GM12891 (cell line): Measurements from ENCODE around the gene PACSIN1.

ENCODE experiments used
- PAX5 ChIP-seq: IDR thresholded peaks from 2 replicates; pipeline ENCODE4 v1.6.1; 2011; ENCODE audit warnings: low read length, moderate library complexity, mild to moderate bottlenecking; ENCODE audit not compliant: insufficient read depth, severe bottlenecking
- POLR2A ChIP-seq: IDR thresholded peaks from 2 replicates; pipeline ENCODE4 v1.6.1; 2011; ENCODE audit warnings: low read depth, low read length, control low read depth
- POLR2AphosphoS5 ChIP-seq: IDR thresholded peaks from 2 replicates; pipeline ENCODE4 v1.6.1; 2011; ENCODE audit warnings: low read depth, low read length, control low read depth
- POU2F2 ChIP-seq: IDR thresholded peaks from 2 replicates; pipeline ENCODE4 v1.6.1; 2011; ENCODE audit warnings: low read depth, mild to moderate bottlenecking, control low read depth, low read length, moderate library complexity
- SPI1 ChIP-seq: IDR thresholded peaks from 2 replicates; pipeline ENCODE4 v1.6.1; 2011; ENCODE audit warnings: low read depth, low read length, control low read depth
- TAF1 ChIP-seq: IDR thresholded peaks from 2 replicates; pipeline ENCODE4 v1.6.1; 2011; ENCODE audit warnings: low read depth, low read length, control low read depth

- no peak for TF ChIP-seq POLR2AphosphoS5
- TF ChIP-seq POLR2A = no peak
- TF ChIP-seq TAF1 = no peak
- TF ChIP-seq SPI1 = no peak
- TF ChIP-seq PAX5 = no peak
- no peak for TF ChIP-seq POU2F2
Measured at GRCh38 chr6:34484899-34485298, 19.0 kb downstream of the PACSIN1 start.
